GM12878 (cell line): ENCODE measurements around the gene DLX3. TPM values are rescaled to one million over a fixed set of nuclear protein-coding genes. Genes with fewer than 3 reads are reported as not detected.

Source experiments
- ATAC-seq: fragments of 200-7000 bp; cut with Tn5 transposase; 3 replicates; pipeline ENCODE4 v1.9.1; 2020; ENCODE audit warnings: mild to moderate bottlenecking, moderate library complexity
- BruUV-seq: library from RNA; stranded (reverse); fragments of 400-500 nt; replicated peaks from 2 replicates; lab custom pipeline; 2021; lab: Mats Ljungman, UMichigan
- CTCF ChIA-PET: fragments of 300-600 bp; sonication (Branson Sonifier 250); formaldehyde crosslinking; extraction: SDS; loops from one replicate; lab custom pipeline; 2021; ENCODE audit warnings: inconsistent platforms; lab: Yijun Ruan, JAX
- POLR2A ChIA-PET: fragments of 350-600 bp; formaldehyde crosslinking; extraction: SDS; loops from one replicate; lab custom pipeline; 2021; ENCODE audit warnings: inconsistent platforms; lab: Charles Lee
- RAD21 ChIA-PET: fragments of 300-600 bp; sonication (Branson Sonifier 250); formaldehyde crosslinking; loops from one replicate; lab custom pipeline; 2023; ENCODE audit warnings: antibody characterized with exemption; ENCODE audit not compliant: unreplicated experiment; lab: Charles Lee
- SMC1A ChIA-PET: fragments of 300-600 bp; sonication (Branson Sonifier 250); formaldehyde crosslinking; loops from one replicate; lab custom pipeline; 2023; ENCODE audit not compliant: unreplicated experiment, uncharacterized antibody; lab: Charles Lee
- DNase-seq: peaks from one replicate; pipeline ENCODE4 v3.0.0-alpha.2; 2011; ENCODE audit warnings: low read depth, low spot score
- FAIRE-seq: peaks from 3 replicates; lab custom pipeline; 2011; peaks lifted over from hg19 to GRCh38; lab: Jason Lieb, UNC
- H2AFZ ChIP-seq: 2 replicates; pipeline ENCODE4 v1.6.0; 2011; ENCODE audit warnings: low read depth, low read length, control low read depth; ENCODE audit not compliant: control insufficient read depth
- H3K27ac ChIP-seq: 2 replicates; pipeline ENCODE4 v1.5.1; 2011; ENCODE audit warnings: control low read depth; ENCODE audit not compliant: control insufficient read depth, insufficient read depth
- H3K27me3 ChIP-seq, 2 experiments: replicated peaks in 1 of 2; 2 replicates each; pipeline versions ENCODE4 v1.6.0 to v1.6.1; 2011; ENCODE audit warnings: low read length in 1 of 2; ENCODE audit not compliant: control insufficient read depth in 2 of 2, insufficient read depth in 2 of 2
- H3K36me3 ChIP-seq, 2 experiments: 2 replicates each; pipeline ENCODE4 v1.5.1; 2011; ENCODE audit warnings: low read length in 1 of 2; ENCODE audit not compliant: control insufficient read depth in 2 of 2, insufficient read depth in 2 of 2
- H3K4me1 ChIP-seq: 2 replicates; pipeline ENCODE4 v1.6.1; 2011; ENCODE audit warnings: mild to moderate bottlenecking, low read length, moderate library complexity, mixed read lengths; ENCODE audit not compliant: control insufficient read depth, insufficient read depth
- H3K4me2 ChIP-seq: 2 replicates; pipeline ENCODE4 v1.6.0; 2011; ENCODE audit warnings: control low read depth; ENCODE audit not compliant: control insufficient read depth, insufficient read depth
- H3K4me3 ChIP-seq: fragments of 200-600 bp; sonication (generic); 2 replicates; pipeline ENCODE4 v1.5.1; 2016
- H3K79me2 ChIP-seq: 2 replicates; pipeline ENCODE4 v1.6.0; 2011; ENCODE audit warnings: low read length; ENCODE audit not compliant: control insufficient read depth, insufficient read depth
- H3K9ac ChIP-seq: 2 replicates; pipeline ENCODE4 v1.8.0; 2011; ENCODE audit warnings: low read length, control low read depth, mixed read lengths; ENCODE audit not compliant: control insufficient read depth, insufficient read depth
- H3K9me3 ChIP-seq: replicated peaks from 3 replicates; pipeline ENCODE4 v1.5.1; 2011; ENCODE audit warnings: mild to moderate bottlenecking, low read length; ENCODE audit not compliant: control insufficient read depth, insufficient read depth
- H4K20me1 ChIP-seq: 2 replicates; pipeline ENCODE4 v1.6.0; 2011; ENCODE audit not compliant: control insufficient read depth, insufficient read depth
- HCFC1 ChIP-seq: fragments of 150-350 bp; IDR thresholded peaks from 2 replicates; pipeline ENCODE4 v1.6.1; 2014; ENCODE audit warnings: low read length
- MTA2 ChIP-seq: fragments of 450-650 bp; IDR thresholded peaks from 2 replicates; pipeline ENCODE4 v1.6.1; 2016; ENCODE audit warnings: low read depth, mild to moderate bottlenecking, moderate library complexity
- SUZ12 ChIP-seq: fragments of 200-600 bp; sonication (generic); IDR thresholded peaks from one replicate; pipeline ENCODE4 v1.6.1; 2018; ENCODE audit warnings: antibody characterized with exemption, mild to moderate bottlenecking; ENCODE audit not compliant: unreplicated experiment
- ZNF592 ChIP-seq: fragments of 450-650 bp; IDR thresholded peaks from 2 replicates; pipeline ENCODE4 v1.6.1; 2017; ENCODE audit warnings: mild to moderate bottlenecking, moderate library complexity
- WGBS: methylation state at CpG from one replicate; pipeline ENCODE4 v1.1.6; 2016; ENCODE audit warnings: low lambda C conversion rate; ENCODE audit not compliant: insufficient replicate concordance, insufficient coverage; ENCODE audit errors: missing lambda C conversion rate; 5-methylcytosine and 5-hydroxymethylcytosine counted together
- in situ Hi-C: fragments of 300-500 bp; cut with MboI; formaldehyde crosslinking; loops from 9 replicates; pipeline ENCODE4 v1.14.3; 2018; ENCODE audit warnings: mixed read lengths
- intact Hi-C: fragments of 100-400 bp; cut with micrococcal nuclease; formaldehyde crosslinking; loops from one replicate; pipeline ENCODE4 v1.14.2; 2022; ENCODE audit not compliant: unreplicated experiment
- polyA plus RNA-seq, 11 experiments: library from polyadenylated mRNA; depleted of rRNA in 4 of 11; unstranded in 6 of 11; stranded (reverse) in 5 of 11; fragments of >200 nt; fragmentation: Nextera tagmentation in 4 of 11; fragmentation: Illumina TruSeq in 1 of 11; extraction: Ambion mirVana in 4 of 11; extraction: Trizol in 1 of 11; gene quantifications; 1 replicate in 1 of 11; 2 replicates in 10 of 11; pipeline versions ENCODE4 v1.2.1 to v1.2.3, GENCODE V29; 2011 to 2016; ENCODE audit warnings: inconsistent platforms in 2 of 11, missing spikeins in 2 of 11, low read depth in 1 of 11
- total RNA-seq, 4 experiments: library from RNA; depleted of rRNA in 3 of 4; stranded (reverse); fragments of >200 nt in 3 of 4; fragmentation: Illumina TruSeq in 1 of 4; extraction: Trizol in 1 of 4; gene quantifications; 2 replicates each; pipeline versions ENCODE4 v1.2.1 to v1.2.3, GENCODE V29; 2013 to 2021

The DLX3 gene
- total and polyA plus RNA-seq, 10 of the 15 experiments (the other 5 are each of a cell fraction or from before 2014, with no cell fraction given), result not detected

GRCh38 chr17:50036455-50037261 lies 41.6 kb upstream of the DLX3 start:
- CTCF ChIA-PET, result no interaction called here
- SMC1A ChIA-PET, result no interaction called here
- Histone ChIP-seq H3K4me2 (no peak overlapping the region), H3K27me3 (peaks cover 0 to 1% of the 10 kb centered on the region in 2 experiments; a peak in 2 of 4 replicates), H3K27ac (no peak overlapping the region), H3K9me3 (no peaks in the 10 kb centered on the region), H3K79me2 (no peaks in the 10 kb centered on the region), H3K36me3 (no peaks in the 10 kb centered on the region), H3K4me1 (no peaks in the 10 kb centered on the region), H4K20me1 (no peaks in the 10 kb centered on the region), H2AFZ (no peak overlapping the region), H3K9ac (no peak overlapping the region), H3K4me3 (no peak overlapping the region)
- RAD21 ChIA-PET, result no interaction called here
- no peak for FAIRE-seq
- no peak for DNase-seq
- intact Hi-C loops (no loop called here), in situ Hi-C loops (no loop called here)
- BruUV-seq, result no TSS peak
- POLR2A ChIA-PET, result no interaction called here
- ATAC-seq, result no peak
- no peak for TF ChIP-seq MTA2
- no peak for TF ChIP-seq SUZ12
- no peak for TF ChIP-seq HCFC1
- TF ChIP-seq ZNF592, result no peak
- 9% methylated on average over 11 of the region's 11 CpGs for WGBS
